ENCODE measurements around the gene NKX3-2.

Gene NKX3-2

DNA sequence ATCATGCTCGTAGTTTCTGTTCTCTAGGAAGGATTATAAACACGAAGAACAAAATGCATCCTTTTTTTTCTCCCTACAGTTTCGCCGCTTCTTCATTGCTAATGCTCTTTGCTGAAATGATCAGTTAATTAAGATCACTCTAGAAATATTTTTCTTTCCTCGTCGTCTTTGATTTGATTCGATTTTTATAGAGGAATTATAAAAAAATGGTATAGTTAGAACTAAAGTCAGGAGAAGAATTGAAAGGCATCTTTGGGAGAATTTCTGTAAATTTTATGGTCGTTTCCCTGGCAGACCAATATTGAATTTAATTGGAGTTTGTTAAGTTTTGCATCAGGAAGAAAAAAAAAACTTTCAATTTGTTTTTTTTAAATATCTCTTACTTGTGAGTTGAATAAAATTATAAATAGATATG lies 1.1 kb upstream of the NKX3-2 start:
- peak overlapping the region; percentile 76 for H3K4me3 ChIP-seq (ENCODE audit: low read depth, low read length)
- H3K36me3 ChIP-seq (ENCODE audit: insufficient read depth, low read length) = no peaks in the 10 kb centered on the region
- H3K27me3 ChIP-seq (ENCODE audit: insufficient read depth, low read length) = peaks cover 84% of the 10 kb centered on the region
- no peak overlapping the region for H3K27ac ChIP-seq (ENCODE audit: low read depth, low read length)
- no peaks in the 10 kb centered on the region for H3K79me2 ChIP-seq (ENCODE audit: control insufficient read depth, insufficient read depth, low read length, unreplicated experiment)
- H2AFZ ChIP-seq (ENCODE audit: low read length, unreplicated experiment) = peak overlapping the region; percentile 84
- no peaks in the 10 kb centered on the region for H3K4me1 ChIP-seq (ENCODE audit: control insufficient read depth, insufficient read depth, low read length, unreplicated experiment)

DNA sequence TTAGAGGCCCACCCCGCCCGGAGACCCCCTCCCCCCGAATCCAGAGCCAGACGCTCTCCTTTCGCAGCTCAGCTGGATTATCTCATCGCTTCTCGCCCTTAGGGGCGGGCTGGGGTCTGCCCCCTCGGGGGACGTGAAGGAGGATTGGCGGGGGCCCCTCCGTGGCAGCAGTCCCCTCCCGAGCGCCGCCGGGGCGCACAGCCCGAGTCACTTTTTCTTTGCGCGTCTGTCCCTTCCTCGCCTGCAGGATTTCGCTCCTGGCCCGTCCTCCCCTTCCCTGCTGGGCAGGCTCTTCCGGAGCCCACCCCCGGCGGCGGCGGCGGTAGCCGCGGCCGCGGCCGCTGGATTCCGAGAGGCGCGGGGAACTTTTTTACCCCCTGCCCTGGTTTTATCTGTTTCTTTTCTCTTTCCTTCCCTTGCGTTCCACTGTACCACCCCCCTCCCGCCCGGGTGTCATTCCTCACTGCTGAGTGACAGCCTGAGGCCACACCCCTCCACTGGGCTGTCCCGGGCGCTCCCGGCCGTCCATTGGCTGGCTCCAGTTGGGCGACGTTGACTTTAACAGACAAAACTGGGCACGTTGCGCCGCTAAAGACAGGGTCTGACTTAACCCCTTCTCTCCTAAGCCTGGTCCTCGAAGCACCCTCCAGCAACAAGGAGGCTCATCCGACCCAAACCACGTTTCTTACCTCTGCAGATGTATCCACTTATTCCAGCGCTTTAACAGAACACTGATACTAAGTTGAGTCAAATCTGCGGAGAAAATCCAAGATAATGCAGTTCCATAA lies 492 bp upstream of the NKX3-2 start:
- peaks cover 84% of the 10 kb centered on the region for H3K27me3 ChIP-seq (ENCODE audit: insufficient read depth, low read length)
- no peaks in the 10 kb centered on the region for H3K36me3 ChIP-seq (ENCODE audit: insufficient read depth, low read length)
- peak overlapping the region; percentile 76 for H3K4me3 ChIP-seq (ENCODE audit: low read depth, low read length)
- no peak overlapping the region for H3K27ac ChIP-seq (ENCODE audit: low read depth, low read length)
- peak overlapping the region; percentile 84 for H2AFZ ChIP-seq (ENCODE audit: low read length, unreplicated experiment)
- H3K79me2 ChIP-seq (ENCODE audit: control insufficient read depth, insufficient read depth, low read length, unreplicated experiment) = no peaks in the 10 kb centered on the region
- H3K4me1 ChIP-seq (ENCODE audit: control insufficient read depth, insufficient read depth, low read length, unreplicated experiment) = no peaks in the 10 kb centered on the region

- Histone ChIP-seq H3K79me2 (ENCODE audit: control insufficient read depth, insufficient read depth, low read length, unreplicated experiment) (no peaks in the 10 kb centered on the region), H2AFZ (ENCODE audit: low read length, unreplicated experiment) (no peak overlapping the region), H3K4me3 (ENCODE audit: low read depth, low read length) (peak overlapping the region; percentile 76), H3K4me1 (ENCODE audit: control insufficient read depth, insufficient read depth, low read length, unreplicated experiment) (no peaks in the 10 kb centered on the region), H3K27ac (ENCODE audit: low read depth, low read length) (no peak overlapping the region), H3K36me3 (ENCODE audit: insufficient read depth, low read length) (no peaks in the 10 kb centered on the region), H3K27me3 (ENCODE audit: insufficient read depth, low read length) (peaks cover 88% of the 10 kb centered on the region)
Observed at GRCh38 chr4:13543032-13543838, 1.1 kb downstream of the NKX3-2 start.

DNA sequence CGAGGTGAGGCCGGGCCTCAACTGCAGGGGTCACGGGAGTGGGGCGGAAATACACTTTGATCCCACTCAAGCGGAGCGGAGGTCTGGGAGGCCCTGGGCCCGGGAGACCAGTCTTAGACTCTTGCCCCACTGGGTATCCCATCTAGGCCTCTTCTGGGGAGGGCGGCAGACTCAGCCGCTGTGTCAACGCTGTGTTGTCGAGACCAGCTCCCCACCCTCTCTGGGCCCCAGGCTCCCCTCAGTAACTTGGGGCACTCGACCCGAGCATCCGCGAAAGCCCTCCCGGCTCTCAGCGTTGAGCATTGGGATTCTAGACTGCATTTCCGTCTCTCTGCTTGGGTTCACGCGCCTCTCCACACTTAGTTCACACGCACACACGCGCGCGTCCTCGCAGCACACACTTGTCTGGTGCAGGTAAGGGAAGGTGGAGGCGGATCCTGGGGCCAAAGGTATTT lies 1.7 kb downstream of the NKX3-2 start:
- Histone ChIP-seq H3K4me3 (ENCODE audit: low read depth, low read length) (no peak overlapping the region), H3K27me3 (ENCODE audit: insufficient read depth, low read length) (peaks cover 91% of the 10 kb centered on the region), H3K4me1 (ENCODE audit: control insufficient read depth, insufficient read depth, low read length, unreplicated experiment) (no peaks in the 10 kb centered on the region), H3K79me2 (ENCODE audit: control insufficient read depth, insufficient read depth, low read length, unreplicated experiment) (no peaks in the 10 kb centered on the region), H3K27ac (ENCODE audit: low read depth, low read length) (no peak overlapping the region), H2AFZ (ENCODE audit: low read length, unreplicated experiment) (no peak overlapping the region), H3K36me3 (ENCODE audit: insufficient read depth, low read length) (no peaks in the 10 kb centered on the region)

- Histone ChIP-seq H3K27me3 (ENCODE audit: insufficient read depth, low read length) (peaks cover 91% of the 10 kb centered on the region), H3K27ac (ENCODE audit: low read depth, low read length) (no peak overlapping the region), H3K36me3 (ENCODE audit: insufficient read depth, low read length) (no peaks in the 10 kb centered on the region), H3K79me2 (ENCODE audit: control insufficient read depth, insufficient read depth, low read length, unreplicated experiment) (no peaks in the 10 kb centered on the region), H3K4me1 (ENCODE audit: control insufficient read depth, insufficient read depth, low read length, unreplicated experiment) (no peaks in the 10 kb centered on the region), H2AFZ (ENCODE audit: low read length, unreplicated experiment) (no peak overlapping the region), H3K4me3 (ENCODE audit: low read depth, low read length) (peak overlapping the region; percentile 27; the same call in 1 of the 2 replicates)
Observed at GRCh38 chr4:13541720-13542576, 2.4 kb downstream of the NKX3-2 start.

GRCh38 chr4:13541176-13541604 lies 3.1 kb downstream of the NKX3-2 start:
- H3K27me3 ChIP-seq (ENCODE audit: insufficient read depth, low read length) = peaks cover 91% of the 10 kb centered on the region
- H3K27ac ChIP-seq (ENCODE audit: low read depth, low read length) = no peak overlapping the region
- H2AFZ ChIP-seq (ENCODE audit: low read length, unreplicated experiment) = no peak overlapping the region
- H3K79me2 ChIP-seq (ENCODE audit: control insufficient read depth, insufficient read depth, low read length, unreplicated experiment) = no peaks in the 10 kb centered on the region
- H3K36me3 ChIP-seq (ENCODE audit: insufficient read depth, low read length) = no peaks in the 10 kb centered on the region
- H3K4me1 ChIP-seq (ENCODE audit: control insufficient read depth, insufficient read depth, low read length, unreplicated experiment) = no peaks in the 10 kb centered on the region
- no peak overlapping the region for H3K4me3 ChIP-seq (ENCODE audit: low read depth, low read length)

- Histone ChIP-seq H3K36me3 (ENCODE audit: insufficient read depth, low read length) (no peaks in the 10 kb centered on the region), H3K27ac (ENCODE audit: low read depth, low read length) (no peak overlapping the region), H3K79me2 (ENCODE audit: control insufficient read depth, insufficient read depth, low read length, unreplicated experiment) (no peaks in the 10 kb centered on the region), H2AFZ (ENCODE audit: low read length, unreplicated experiment) (no peak overlapping the region), H3K27me3 (ENCODE audit: insufficient read depth, low read length) (peaks cover 91% of the 10 kb centered on the region), H3K4me3 (ENCODE audit: low read depth, low read length) (no peak overlapping the region), H3K4me1 (ENCODE audit: control insufficient read depth, insufficient read depth, low read length, unreplicated experiment) (no peaks in the 10 kb centered on the region)
Observed at GRCh38 chr4:13540446-13541175, 3.7 kb downstream of the NKX3-2 start.

DNA sequence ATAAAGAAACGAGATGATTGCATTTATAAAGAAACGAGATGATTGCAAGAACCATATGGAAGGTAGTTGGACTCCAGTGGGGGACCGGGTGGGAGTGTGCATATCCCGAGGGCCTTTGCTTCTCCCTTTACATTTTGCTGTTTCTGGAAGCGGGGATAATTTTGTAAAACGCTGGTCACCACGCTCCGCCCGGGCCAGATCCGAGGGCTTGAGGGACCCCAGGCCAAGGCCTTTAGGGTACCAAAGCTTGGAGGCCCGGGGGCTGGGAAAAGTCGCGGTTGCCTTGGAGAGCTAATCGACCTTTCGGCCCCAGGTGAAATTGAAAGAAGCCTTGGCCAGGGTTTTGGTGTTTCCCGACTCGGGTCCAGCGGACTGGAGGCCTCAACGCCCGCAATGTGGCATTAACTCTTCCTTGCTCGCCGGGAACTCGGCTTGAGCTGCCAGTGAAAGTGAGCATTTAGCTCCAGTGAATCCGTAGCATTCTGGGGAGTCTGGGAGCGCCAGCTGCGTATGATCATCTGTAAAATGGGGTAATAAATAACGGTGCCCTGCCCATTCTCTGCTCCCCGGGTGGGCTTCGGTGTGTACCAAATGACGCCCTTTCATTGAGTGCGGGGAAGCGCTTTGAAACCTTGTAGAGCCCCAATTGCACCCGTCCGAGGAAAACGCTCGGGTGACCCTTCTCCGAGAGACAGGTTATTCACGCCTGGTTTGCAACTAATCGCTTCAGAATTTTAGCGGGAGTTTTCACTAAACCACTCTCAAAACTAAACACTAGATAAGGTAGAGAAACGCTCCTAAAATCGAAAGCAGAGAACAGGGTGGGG lies 4.5 kb downstream of the NKX3-2 start:
- no peak overlapping the region for H2AFZ ChIP-seq (ENCODE audit: low read length, unreplicated experiment)
- H3K36me3 ChIP-seq (ENCODE audit: insufficient read depth, low read length) = no peaks in the 10 kb centered on the region
- H3K4me1 ChIP-seq (ENCODE audit: control insufficient read depth, insufficient read depth, low read length, unreplicated experiment) = no peaks in the 10 kb centered on the region
- no peak overlapping the region for H3K27ac ChIP-seq (ENCODE audit: low read depth, low read length)
- 0 out of 2 replicates have a peak overlapping the region, but pooled peaks have one; percentile 40 for H3K4me3 ChIP-seq (ENCODE audit: low read depth, low read length)
- no peaks in the 10 kb centered on the region for H3K79me2 ChIP-seq (ENCODE audit: control insufficient read depth, insufficient read depth, low read length, unreplicated experiment)
- H3K27me3 ChIP-seq (ENCODE audit: insufficient read depth, low read length) = peaks cover 94% of the 10 kb centered on the region

DNA sequence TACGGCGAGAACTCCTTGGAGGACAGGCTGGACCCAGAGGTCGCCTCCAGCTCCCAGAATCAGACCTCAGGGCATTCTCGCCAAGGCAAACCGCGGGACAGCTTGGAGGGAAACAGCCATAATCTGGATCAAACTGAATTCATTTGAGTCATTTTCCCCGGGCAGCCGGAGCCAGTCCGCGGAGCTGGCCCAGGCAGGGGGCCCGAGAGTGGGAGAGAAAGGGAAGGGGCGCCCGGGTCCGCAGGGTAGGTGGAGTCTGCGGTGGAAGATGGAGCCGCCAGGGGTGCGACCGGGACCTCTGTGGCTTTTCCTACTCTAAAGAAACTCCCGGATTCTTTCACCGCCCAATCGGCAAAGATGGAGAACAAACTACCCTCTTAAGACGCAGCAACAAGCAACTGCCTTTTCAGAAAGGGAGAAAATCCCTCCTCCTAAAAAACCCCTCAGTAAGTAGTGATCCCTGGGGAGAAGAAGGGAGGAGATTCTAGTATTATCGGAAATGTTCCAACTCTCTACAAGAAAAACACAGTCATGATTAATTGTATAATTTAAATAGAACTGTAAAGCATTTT lies 5.2 kb downstream of the NKX3-2 start:
- Histone ChIP-seq H3K79me2 (ENCODE audit: control insufficient read depth, insufficient read depth, low read length, unreplicated experiment) (no peaks in the 10 kb centered on the region), H3K4me1 (ENCODE audit: control insufficient read depth, insufficient read depth, low read length, unreplicated experiment) (no peaks in the 10 kb centered on the region), H3K27me3 (ENCODE audit: insufficient read depth, low read length) (peaks cover 100% of the 10 kb centered on the region), H3K4me3 (ENCODE audit: low read depth, low read length) (peak overlapping the region; percentile 40; the same call in 1 of the 2 replicates), H2AFZ (ENCODE audit: low read length, unreplicated experiment) (no peak overlapping the region), H3K36me3 (ENCODE audit: insufficient read depth, low read length) (no peaks in the 10 kb centered on the region), H3K27ac (ENCODE audit: low read depth, low read length) (no peak overlapping the region)

Data from ACC112 (cell line).